ENCODE results near the gene STIL. TPM values are rescaled to one million over a fixed set of nuclear protein-coding genes. Genes with fewer than 3 reads are reported as not detected.

The STIL gene
- total and polyA plus RNA-seq, 2 donors (not counting 3 experiments of a cell fraction or from before 2014, with no cell fraction given): 10.3 to 28.1 TPM

Other genes starting within 250 kb of the STIL start
- not detected in 2 replicates for gene CYP4Z1, start 246.9 kb downstream of the STIL start, total RNA-seq
- 0.03 TPM in 1 of 2 replicates, not detected in the other for gene CYP4Z1, start 246.9 kb downstream of the STIL start, polyA plus RNA-seq
- gene CYP4A22, start 176.7 kb downstream of the STIL start, total RNA-seq: not detected in 2 replicates
- not detected in 2 replicates for gene CYP4A22, start 176.7 kb downstream of the STIL start, polyA plus RNA-seq
- not detected in 2 replicates for gene PDZK1IP1, start 124.1 kb downstream of the STIL start, total RNA-seq
- 0.52 and 0.60 TPM in 2 replicates for gene PDZK1IP1, start 124.1 kb downstream of the STIL start, polyA plus RNA-seq
- 50.2 and 52.4 TPM in 2 replicates for gene TAL1, start 81.9 kb downstream of the STIL start, total RNA-seq
- 30.8 and 36.7 TPM in 2 replicates for gene TAL1, start 81.9 kb downstream of the STIL start, polyA plus RNA-seq
- 79.6 and 90.0 TPM in 2 replicates for gene CMPK1, start 19.6 kb upstream of the STIL start, total RNA-seq
- 9.7 and 16.4 TPM in 2 replicates for gene CMPK1, start 19.6 kb upstream of the STIL start, polyA plus RNA-seq
- gene FOXE3, start 102.1 kb upstream of the STIL start, total RNA-seq: not detected in 2 replicates
- gene FOXE3, start 102.1 kb upstream of the STIL start, polyA plus RNA-seq: 0.06 TPM in 1 of 2 replicates, not detected in the other
- 0.07 and 0.09 TPM in 2 replicates for gene FOXD2, start 123.9 kb upstream of the STIL start, total RNA-seq
- gene FOXD2, start 123.9 kb upstream of the STIL start, polyA plus RNA-seq: 0.01 and 0.03 TPM in 2 replicates